HG03342 (cell line): ENCODE results near the gene TM9SF1.
A peak's percentile ranks its signal among the peaks of the same experiment; 100 is the strongest.

ENCODE experiments used
- ATAC-seq: cut with Tn5 transposase; IDR thresholded peaks from one replicate; pipeline ENCODE4 v1.9.1; 2021; ENCODE audit warnings: mild to moderate bottlenecking, moderate library complexity; ENCODE audit not compliant: unreplicated experiment

Gene TM9SF1

DNA sequence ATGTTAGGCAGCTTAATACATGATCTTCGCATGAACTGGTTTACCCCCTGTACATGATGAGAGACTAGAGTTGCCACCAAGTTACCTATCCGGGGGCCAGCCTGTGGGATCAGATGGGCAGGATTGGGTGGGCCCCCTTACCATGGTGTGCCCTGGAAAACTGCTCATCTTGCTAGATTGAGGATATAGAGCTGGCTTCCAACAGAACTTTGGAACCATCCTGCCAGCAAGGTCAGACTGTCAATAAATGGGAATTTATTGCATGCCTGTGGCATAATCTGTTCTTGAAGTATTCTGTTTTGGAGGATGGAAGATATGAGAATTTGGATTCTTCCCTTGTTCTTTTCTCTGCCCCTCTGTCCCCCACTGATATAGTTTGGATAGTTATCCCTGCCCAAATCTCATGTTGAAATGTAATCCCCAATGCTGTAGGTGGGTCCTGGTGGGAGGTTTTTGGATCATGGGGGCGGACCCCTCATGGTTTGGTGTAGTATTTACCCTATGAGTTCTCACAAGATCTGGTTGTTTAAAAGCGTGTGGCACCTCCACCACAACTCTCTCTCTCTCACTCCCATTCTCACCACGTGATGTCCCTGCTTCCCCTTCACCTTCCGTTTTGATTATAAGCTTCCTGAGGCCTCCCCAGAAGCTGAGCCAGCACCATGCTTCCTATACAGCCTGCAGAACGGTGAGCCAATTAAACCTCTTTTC, 3.7 kb upstream of the TM9SF1 start:
- ATAC-seq: no peak

GRCh38 chr14:24197056-24197450, 1.8 kb upstream of the TM9SF1 start:
- no peak for ATAC-seq

DNA sequence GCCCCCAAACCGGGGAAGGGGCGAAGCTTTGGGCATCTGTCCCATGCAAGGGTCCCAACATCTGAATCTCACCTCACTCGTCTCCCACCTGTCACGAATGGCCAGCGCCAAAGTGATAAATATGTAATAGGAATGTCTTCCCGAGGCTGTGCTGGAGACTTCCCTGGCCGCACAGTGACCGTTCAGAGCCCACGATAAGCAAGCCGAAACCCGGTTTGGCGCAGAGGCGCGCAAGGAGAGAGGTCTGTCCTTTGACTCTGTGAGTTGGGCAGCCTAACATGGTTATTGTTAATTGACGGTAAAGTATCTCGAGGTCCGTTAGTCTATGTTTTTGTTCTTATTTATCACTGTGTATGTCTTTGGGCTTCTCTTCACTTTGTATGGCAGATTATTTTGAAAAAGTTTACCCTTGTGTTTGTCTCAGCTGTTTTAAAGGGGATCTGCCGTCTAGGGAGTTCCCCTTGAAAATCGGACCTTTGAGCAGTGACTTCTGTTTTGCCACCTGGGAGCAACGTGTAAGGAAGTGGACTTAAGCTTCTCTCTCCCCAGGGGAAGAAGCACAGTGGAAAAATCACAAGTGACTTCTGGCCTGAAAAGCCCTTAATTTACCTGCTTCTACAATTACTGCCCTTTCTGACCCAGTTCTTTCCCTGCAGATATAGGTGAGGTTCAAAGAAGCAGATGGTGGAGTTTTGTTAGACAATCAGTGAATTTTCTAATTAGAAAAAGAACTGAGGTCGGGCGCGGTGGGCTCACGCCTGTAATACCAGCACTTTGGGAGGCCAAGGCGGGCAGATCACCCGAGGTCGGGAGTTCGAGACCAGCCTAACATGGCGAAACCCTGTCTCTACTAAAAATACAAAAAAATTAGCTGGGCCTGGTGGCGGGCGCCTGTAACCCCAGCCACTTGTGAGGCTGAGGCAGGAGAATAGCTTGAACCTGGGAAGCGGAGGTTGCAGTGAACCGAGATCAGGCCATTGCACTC, 1.1 kb upstream of the TM9SF1 start:
- ATAC-seq: peak; percentile 4

DNA sequence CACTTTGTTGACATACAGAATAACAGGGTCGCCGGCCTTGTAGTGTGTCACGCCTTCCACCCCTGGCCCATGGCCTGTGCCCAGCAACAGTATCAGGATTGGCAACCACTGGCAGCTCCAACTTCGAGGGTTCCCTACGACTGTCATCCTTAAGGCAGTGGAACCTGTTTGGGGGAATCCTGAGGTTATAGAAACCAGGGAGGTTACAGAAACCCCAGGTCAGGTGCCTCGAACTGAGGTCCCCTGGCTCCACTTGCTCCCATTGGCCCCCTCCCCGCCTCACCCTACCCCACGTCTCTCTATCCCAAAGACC, 412 bp downstream of the TM9SF1 start:
- ATAC-seq: no peak

GRCh38 chr14:24194186-24194872, 912 bp downstream of the TM9SF1 start:
- no peak for ATAC-seq

- ATAC-seq: no peak
Measured at GRCh38 chr14:24192933-24193332, 2.3 kb downstream of the TM9SF1 start.

GRCh38 chr14:24190416-24190815, 4.8 kb downstream of the TM9SF1 start:
- no peak for ATAC-seq

- no peak for ATAC-seq
Measured at GRCh38 chr14:24189460-24189859, 5.8 kb downstream of the TM9SF1 start.

GRCh38 chr14:24189059-24189375, 6.2 kb downstream of the TM9SF1 start:
- no peak for ATAC-seq

DNA sequence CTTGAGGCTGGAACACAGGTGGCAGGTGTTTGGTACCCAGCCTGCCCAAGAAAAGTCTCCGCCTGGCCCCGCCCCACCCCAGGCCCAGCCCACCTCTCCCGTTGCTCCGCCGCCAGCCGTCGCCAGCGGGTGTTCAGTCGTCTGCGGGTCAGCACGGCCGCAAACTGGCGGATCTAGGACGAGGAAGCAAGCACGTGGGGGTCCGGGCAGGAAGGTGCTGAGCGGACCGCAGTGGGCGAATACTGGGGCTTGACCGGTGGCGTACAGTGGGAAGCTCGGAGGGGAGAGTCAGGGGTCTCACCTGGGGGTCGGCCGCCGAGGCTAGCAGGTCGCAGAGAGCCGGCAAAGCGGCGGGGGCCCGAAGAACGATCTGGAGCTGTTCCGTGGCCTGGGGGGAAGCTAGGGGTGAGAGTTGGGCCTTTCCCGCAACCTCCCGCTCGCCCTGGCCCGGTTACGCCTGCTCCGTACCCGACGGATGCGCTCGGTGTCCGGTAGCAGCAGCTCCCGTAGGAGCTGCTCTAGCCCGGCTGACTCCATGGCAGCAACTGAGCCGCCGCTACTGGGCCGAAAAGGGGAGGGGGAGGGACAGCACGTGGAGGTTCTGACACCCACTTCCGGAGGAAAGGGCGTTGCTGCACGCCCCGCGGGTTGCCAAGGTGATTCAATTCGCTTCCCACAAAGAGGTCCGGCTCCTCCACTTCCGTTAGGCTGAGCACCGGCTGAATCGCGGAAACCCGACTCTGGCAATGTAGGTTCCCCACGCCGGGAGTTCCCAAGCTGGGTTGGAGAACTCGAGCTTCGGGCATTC, 6.8 kb downstream of the TM9SF1 start, which contains the start of gene IPO4:
Gene IPO4 (minus strand): TSS at position 566 of the 808 bp plus-strand sequence. CDS start 29 bp downstream, at position 537.
- peak; percentile 88 for ATAC-seq

DNA sequence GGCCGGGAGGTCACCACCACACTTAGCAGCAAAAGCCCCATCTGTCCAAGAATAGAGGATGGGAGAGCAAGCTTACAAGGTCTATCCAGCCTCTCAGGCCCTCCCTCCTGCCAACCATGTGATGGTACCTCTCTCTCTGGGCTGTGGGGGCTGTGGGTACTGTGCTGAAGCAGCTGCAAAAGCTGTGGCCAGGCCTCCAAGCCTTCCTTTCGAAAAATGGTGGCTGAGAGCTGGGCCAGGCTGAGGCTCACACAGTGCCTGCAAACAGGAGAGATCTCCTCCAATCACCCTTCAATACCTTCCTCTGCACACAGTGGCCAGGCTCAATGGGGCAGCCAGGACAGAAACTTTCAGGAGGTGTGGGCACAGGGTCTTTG, 7.7 kb downstream of the TM9SF1 start:
- no peak for ATAC-seq

GRCh38 chr14:24186831-24187538, 8.3 kb downstream of the TM9SF1 start:
- ATAC-seq: no peak

DNA sequence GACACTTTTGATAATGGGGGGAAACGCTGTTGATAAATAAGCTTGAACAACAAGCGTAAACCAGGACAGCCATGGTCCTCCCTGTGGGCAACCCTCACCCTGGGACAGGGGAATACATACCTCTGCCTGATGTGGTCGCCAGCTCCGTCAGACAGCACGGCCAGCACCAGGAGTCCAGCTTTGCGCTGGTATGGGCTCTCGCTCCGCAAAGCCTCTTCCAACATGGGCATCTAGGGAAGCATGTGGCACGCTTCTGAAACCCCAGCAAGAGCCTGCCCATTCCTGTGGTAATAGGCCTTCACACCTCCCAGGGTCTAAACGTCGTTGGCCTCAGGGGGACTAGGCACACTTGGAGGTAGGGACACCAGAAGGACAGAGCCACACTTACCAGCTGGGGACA, 9.5 kb downstream of the TM9SF1 start:
- no peak for ATAC-seq

- ATAC-seq: no peak
Measured at GRCh38 chr14:24185026-24185425, 10.2 kb downstream of the TM9SF1 start.

- ATAC-seq: no peak
Measured at GRCh38 chr14:24184104-24184970, 10.9 kb downstream of the TM9SF1 start.

DNA sequence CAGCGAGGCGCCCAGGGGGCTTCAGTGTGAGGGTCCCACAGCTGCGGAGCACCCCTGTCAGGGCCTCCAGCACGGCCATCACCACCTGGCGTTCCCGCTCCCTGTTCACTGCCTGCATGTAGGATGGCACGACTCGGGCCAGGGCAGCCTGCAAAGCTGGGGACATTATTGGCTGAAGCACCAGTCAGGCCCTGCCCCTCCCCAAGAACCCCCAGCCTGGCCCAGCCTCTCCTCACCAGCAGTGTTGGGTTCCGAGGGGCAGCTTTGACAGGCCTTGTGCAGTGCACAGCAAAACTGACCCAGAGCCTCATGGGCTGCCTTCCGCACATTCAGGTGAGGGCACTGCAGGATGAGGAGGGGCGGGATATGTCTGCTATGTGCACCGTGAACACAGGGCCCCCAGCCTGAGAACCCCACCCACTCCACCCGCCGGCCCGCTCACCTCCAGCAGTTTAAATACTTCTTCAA, 12.2 kb downstream of the TM9SF1 start:
- ATAC-seq: no peak

DNA sequence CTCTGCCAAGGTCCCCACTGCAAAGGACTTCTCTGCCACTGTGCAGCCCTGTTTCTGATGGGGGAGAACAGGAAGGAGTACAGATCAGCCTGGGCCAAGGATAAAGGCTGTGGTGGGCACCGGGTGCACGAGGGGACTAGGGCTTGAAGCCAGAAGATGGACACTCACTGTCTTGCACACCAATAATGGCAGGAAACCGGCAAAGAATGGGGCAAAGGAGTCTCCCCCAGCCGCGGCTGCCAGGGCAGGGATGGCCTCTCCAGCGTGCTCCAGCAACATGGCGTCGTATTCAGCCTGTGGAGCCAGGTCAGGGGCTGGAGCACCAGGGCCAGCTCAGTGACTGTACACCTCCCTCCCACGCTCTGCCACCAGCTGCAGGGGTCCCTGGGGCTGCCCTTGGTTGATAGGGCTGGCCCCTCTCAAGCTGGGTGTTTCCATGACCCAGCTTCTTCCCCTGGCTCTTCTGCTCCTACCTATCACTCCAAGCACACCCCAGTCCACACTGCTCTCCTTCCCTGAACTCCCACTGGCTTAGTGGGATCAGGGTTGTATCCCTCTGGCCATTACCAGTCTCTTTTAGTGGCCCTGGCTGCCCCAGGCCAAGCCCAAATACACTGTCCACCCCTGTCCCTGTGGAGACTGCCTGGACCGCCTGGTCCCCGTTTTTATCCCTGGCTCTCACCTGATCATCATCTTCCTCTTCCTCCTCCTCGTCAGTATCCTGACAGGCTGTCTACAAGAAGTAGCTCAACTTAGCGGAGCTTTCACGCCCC, 12.9 kb downstream of the TM9SF1 start:
- no peak for ATAC-seq

- no peak for ATAC-seq
Measured at GRCh38 chr14:24181371-24182077, 13.7 kb downstream of the TM9SF1 start.
